ENCODE data around the gene SCAF4.

Gene SCAF4

GRCh38 chr21:31711326-31711725, 20.6 kb downstream of the SCAF4 start:
- TF ChIP-seq, protein P1, sequence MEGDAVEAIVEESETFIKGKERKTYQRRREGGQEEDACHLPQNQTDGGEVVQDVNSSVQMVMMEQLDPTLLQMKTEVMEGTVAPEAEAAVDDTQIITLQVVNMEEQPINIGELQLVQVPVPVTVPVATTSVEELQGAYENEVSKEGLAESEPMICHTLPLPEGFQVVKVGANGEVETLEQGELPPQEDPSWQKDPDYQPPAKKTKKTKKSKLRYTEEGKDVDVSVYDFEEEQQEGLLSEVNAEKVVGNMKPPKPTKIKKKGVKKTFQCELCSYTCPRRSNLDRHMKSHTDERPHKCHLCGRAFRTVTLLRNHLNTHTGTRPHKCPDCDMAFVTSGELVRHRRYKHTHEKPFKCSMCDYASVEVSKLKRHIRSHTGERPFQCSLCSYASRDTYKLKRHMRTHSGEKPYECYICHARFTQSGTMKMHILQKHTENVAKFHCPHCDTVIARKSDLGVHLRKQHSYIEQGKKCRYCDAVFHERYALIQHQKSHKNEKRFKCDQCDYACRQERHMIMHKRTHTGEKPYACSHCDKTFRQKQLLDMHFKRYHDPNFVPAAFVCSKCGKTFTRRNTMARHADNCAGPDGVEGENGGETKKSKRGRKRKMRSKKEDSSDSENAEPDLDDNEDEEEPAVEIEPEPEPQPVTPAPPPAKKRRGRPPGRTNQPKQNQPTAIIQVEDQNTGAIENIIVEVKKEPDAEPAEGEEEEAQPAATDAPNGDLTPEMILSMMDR (IDR thresholded peaks at IDR 0.05; ENCODE audit: low read depth, low read length) = no peak
- DNase-seq (ENCODE audit: extremely low read depth, low read depth) = no peak

DNA sequence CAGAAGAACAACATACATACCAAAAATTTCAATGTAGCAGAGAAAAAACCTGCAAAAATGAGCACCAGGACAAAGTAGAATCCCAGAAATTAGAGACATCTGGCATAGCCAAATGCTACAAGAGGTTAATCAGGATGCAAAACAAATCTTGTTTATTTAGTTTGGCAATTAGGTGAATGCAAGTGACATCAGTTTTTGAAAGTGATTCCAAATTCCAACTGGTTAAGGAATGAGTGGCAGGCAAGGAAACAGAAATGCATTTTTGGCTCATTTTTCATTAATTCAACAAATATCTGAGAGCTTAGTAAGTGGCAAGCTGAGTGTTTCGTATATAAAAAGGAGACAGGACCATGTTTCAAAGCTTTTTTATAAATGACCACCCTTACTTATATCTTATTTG, 21.3 kb downstream of the SCAF4 start:
- peak; percentile 78 for DNase-seq (ENCODE audit: extremely low read depth, low read depth)
- TF ChIP-seq, protein P1 (IDR thresholded peaks at IDR 0.05; ENCODE audit: low read depth, low read length) = no peak

GRCh38 chr21:31708541-31708940, 23.4 kb downstream of the SCAF4 start:
- DNase-seq (ENCODE audit: extremely low read depth, low read depth) = no peak

GRCh38 chr21:31707499-31707898, 24.4 kb downstream of the SCAF4 start:
- TF ChIP-seq, protein P1 (IDR thresholded peaks at IDR 0.05; ENCODE audit: low read depth, low read length) = no peak

More at GRCh38 chr21:31708541-31708940, 23.4 kb downstream of the SCAF4 start:
- TF ChIP-seq, protein P1 (IDR thresholded peaks at IDR 0.05; ENCODE audit: low read depth, low read length) = no peak

DNA sequence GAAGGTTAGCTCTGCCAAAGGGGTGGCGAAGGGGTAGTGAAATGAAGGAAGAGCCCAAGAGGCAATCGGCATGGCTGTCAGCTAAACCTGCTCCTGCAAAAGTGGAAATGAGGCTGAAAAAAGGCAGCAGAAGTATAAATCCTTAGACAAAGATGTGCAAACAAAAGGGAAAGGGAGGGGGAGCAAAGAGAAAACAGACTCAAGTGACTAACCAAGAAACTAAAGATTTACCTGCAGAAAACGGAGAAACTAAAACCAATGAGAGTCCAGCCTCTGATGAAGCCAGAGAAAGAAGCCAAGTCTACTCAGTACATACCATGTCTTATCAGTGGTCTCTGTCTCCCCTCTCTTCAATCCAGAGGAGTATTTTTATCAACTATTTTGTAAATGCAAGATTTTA, 25.4 kb downstream of the SCAF4 start:
- no peak for DNase-seq (ENCODE audit: extremely low read depth, low read depth)
- TF ChIP-seq, protein P1 (IDR thresholded peaks at IDR 0.05; ENCODE audit: low read depth, low read length) = no peak

More at GRCh38 chr21:31707499-31707898, 24.4 kb downstream of the SCAF4 start:
- no peak for DNase-seq (ENCODE audit: extremely low read depth, low read depth)

GRCh38 chr21:31700040-31700439, 31.9 kb downstream of the SCAF4 start:
- TF ChIP-seq, protein P1 (IDR thresholded peaks at IDR 0.05; ENCODE audit: low read depth, low read length) = no peak
- no peak for DNase-seq (ENCODE audit: extremely low read depth, low read depth)

- TF ChIP-seq, protein P1 (IDR thresholded peaks at IDR 0.05; ENCODE audit: low read depth, low read length) = no peak
- no peak for DNase-seq (ENCODE audit: extremely low read depth, low read depth)
Observed at GRCh38 chr21:31698461-31698860, 33.5 kb downstream of the SCAF4 start.
